Measurements from ENCODE around the gene STK33. TPM values are rescaled to one million over a fixed set of nuclear protein-coding genes. Genes with fewer than 3 reads are reported as not detected.

STK33 gene
- total RNA-seq, 1 donor from 2014 or later: 9.5 TPM

DNA sequence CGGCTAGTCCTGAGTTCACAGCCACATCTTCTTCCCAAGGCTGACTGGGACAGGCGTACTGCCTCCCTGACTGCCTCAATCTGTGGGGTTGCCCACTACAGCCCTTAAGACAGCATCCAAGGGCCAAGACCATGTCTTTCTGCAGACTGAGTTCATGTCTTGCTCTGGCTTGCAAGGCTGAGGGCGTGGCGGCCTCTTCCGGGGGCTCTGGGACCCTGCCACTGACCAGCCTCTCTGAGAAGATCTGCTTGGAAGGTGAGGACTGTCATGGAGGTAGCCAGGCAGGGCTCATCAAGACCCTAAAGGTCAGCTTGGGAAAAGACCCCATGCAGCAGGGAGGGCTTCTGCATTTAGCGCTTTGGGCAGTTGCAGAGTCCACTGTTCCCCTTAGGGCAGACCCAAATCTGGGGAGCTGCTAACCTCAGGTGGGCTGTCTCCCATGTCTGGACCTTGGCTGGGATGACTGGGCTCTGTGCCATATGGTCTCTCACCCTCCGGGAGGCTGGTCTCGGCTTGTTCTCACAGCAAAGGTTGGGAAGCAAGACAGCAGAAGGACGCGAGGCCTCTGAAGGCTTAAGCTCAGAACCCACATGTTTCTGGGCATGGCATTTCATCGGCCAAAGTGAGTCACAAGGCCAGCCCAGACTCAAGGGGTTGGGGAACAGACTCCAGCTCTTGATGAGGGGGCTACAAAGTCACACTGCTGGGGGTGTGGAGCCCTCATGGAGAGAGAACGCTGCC is 221.2 kb downstream of the STK33 start:
- no peak for DNase-seq

DNA sequence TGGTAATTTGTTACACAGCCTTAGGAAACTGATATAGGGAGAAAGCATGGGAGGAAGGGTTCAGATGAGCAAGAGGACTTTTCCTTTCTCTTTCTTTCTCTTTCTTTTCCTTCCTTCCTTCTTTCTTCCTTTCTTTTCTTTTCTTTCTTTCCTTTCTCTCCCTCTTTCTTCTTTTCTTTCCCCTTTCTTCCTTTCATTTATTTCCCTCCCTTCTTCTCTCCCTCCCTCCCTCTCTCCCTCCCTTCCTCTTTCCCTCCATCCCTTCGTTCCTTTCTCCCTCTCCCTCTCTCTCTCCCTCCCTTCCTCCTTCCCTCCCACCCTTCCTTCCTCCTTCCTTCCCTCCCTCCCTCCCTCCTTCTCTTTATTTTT is 222.5 kb downstream of the STK33 start:
- DNase-seq: no peak

DNA sequence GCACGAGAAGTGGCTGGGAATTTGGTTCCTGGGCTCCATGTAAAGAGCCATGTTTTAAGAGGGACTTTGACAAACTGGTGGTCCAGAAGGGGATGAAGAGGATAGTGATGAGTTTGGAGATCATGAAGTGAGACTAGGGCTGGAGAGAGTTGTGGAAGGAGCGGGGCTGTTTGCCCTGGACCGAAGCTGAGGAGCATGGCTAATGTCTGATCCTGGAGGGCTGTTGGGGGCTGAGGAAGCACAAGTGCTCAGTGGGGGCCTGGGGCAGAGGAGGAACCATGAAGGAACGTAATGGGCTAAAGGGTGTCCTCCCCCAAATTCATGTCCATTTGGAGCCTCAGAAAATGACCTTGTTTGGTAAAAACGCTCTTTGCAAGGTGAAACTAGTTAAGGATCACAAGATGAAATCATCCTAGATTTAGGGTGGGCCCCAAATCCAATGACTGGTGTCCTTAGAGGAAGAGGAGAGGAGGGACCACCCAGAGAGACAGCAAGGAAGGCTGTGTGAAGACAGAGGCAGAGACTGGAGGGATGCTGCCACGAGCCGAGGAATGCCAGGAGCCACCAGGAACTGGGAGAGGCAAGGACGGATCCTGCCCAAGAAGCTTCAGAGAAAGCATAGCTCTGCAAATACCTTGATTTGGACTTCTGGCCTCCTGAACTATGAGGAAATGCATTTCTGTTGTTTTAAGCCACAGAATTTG is 223.1 kb downstream of the STK33 start:
- no peak for DNase-seq

- no peak for DNase-seq
These were observed 224.3 kb downstream of the STK33 start for GRCh38 chr11:8369592-8370205.

GRCh38 chr11:8368772-8369171 is 225.3 kb downstream of the STK33 start:
- no peak for DNase-seq

DNA sequence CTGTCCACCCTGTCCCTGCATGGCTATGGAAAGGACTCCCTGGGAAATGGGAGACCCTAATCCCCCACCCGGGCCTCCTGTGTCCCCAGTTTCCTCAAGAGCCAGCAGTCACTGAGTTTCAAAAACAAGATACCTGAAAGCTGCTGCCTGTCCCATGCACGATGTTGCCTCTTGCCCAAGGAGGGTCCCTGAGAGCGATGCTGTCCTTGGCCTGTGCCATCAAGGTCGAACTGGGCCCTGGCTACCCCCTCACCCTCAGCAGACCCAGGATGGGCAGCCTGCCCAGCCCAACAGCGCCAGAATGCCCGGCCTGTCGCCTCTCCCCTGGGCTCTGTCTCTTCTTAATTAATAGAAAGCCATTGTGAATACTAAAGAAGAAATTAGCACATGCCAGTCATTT is 225.8 kb downstream of the STK33 start:
- no peak for DNase-seq

- no peak for DNase-seq
These were observed 227.7 kb downstream of the STK33 start for GRCh38 chr11:8366316-8366715.

- DNase-seq: no peak
These were observed 228.6 kb downstream of the STK33 start for GRCh38 chr11:8365216-8365941.

DNA sequence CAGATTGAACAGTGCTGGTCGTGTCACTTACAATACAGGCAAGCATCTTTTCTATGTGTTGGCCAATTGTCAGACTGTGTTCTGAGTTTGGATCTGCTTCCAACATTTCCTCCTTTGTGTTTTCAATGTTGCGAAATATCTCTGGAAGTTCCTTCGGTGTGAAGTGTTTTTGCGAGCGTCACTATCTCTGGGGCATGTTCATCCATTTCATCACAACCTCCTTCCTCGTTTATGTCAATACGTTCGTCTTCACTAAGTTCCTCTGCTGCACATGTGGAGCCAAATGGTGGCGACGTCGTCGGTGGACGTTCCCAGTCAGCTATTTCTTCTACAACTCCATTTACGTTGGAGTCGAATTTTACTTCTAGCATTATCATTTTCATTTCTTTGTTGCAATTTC is 230.1 kb downstream of the STK33 start:
- DNase-seq: no peak

- DNase-seq: no peak
These were observed 231.1 kb downstream of the STK33 start for GRCh38 chr11:8362899-8363298.

GRCh38 chr11:8362491-8362890 is 231.5 kb downstream of the STK33 start:
- DNase-seq: no peak

DNA sequence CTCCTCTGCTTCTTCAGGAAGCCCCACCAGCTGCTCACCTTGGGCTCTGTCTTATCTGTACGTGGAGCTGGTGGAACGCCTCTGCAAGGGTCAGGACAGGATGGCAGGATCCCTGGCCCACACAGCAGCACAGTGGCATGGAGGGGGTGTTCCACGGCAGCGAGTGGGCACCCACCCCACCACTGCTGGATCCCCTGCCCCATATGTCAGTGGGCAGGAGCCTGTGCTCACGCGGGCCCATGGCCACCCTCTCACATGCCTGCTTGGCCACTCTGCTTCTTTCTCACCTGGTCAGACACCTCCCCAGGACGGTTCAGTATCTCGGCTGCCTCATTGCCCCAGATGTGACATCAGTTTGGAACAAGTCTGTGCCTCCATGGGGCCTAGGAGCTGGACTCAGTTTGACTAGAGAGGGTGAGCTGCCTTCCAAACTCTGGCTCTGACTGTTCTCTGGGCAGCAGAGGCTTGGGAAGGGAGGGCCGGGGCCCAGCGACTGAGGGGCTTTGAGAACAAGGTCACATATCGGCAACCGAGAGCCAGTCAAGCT is 232.3 kb downstream of the STK33 start:
- no peak for DNase-seq

GRCh38 chr11:8361206-8361605 is 232.8 kb downstream of the STK33 start:
- DNase-seq: no peak

DNA sequence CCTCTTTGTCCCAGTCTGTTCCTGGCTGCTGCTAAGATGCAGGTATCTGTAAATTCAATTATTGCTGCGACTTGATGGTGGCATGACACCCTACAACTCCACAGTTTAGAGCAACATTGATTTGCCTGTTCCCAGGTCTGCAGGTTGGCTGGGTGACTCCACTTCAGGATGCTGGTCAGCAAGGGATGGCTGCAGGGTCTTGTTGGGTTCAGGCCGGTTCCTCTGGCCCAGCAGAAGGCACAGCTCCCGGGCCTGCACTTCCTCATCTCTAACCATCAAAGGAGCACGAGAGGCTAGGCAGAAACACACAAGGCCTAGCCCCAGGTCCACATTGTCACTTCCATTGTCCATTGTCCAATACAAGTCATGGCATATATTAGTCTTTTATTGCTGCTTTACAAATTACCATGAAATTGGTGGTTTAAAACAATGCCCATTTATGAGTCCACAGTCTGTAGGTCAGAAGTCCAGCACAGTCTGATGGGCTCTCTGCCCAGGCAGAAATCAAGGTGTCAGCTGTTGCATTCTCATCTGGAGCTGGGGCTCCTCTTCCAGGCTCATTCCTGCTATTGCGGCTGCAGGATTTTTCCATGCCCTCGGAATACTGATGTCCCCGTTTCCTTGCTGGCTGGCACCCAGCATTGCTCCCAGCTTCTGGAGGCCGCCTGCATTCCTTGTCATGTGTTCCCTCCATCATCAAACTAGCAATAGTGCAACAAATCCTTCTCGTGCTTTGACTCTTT is 233.8 kb downstream of the STK33 start:
- DNase-seq: no peak

GRCh38 chr11:8359521-8359920 is 234.5 kb downstream of the STK33 start:
- no peak for DNase-seq

- no peak for DNase-seq
These were observed 236.0 kb downstream of the STK33 start for GRCh38 chr11:8357891-8358566.

DNA sequence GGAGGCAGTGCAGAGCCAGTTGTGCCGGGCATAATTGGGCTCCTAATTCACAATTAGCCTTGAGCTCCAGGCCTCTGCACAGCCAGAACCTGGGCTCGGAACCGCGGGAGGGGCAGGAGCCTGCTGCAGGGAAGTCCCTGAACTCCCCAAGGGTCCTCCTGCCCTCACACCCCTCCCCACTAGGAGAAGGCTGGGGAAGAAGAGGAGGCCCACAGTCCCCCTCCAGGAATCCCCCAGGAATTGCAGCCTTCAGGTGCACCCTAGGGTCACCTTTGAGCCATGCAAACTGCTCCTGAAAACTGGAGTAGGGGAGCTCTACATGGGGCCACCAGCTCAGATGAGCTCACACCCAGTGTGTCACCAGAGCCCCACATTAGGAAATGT is 236.5 kb downstream of the STK33 start:
- no peak for DNase-seq

- peak; percentile 42 for DNase-seq
These were observed 237.1 kb downstream of the STK33 start for GRCh38 chr11:8356721-8357504.

- no peak for DNase-seq
These were observed 237.8 kb downstream of the STK33 start for GRCh38 chr11:8356216-8356615.

DNA sequence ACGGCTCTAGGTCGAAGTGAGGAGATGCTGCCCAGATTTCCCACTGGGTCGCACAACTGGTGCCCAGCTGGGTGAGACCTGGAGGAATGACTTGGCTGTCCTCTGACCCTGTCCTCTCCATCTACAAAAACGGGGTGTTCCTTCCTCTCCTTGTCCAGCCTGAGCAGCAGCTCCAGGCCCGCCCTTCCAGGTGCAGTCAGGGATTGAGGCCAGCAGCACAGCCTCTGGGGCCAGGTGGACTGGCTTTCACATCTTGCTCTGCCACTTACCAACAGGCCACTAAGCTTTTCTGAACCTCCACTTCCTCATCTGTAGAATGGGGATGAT is 238.6 kb downstream of the STK33 start:
- DNase-seq: no peak
